NCI-H82 (cell line): ENCODE data around the gene C5.
"Not testable (repeated sequence)": the region's sequence is repeated elsewhere in the genome, so short reads cannot be mapped to it uniquely, and the experiment has no call there.

Source experiments
- DNase-seq: peaks from one replicate; lab custom pipeline; 2025; lab: John Stamatoyannopoulos, UW

Gene C5

DNA sequence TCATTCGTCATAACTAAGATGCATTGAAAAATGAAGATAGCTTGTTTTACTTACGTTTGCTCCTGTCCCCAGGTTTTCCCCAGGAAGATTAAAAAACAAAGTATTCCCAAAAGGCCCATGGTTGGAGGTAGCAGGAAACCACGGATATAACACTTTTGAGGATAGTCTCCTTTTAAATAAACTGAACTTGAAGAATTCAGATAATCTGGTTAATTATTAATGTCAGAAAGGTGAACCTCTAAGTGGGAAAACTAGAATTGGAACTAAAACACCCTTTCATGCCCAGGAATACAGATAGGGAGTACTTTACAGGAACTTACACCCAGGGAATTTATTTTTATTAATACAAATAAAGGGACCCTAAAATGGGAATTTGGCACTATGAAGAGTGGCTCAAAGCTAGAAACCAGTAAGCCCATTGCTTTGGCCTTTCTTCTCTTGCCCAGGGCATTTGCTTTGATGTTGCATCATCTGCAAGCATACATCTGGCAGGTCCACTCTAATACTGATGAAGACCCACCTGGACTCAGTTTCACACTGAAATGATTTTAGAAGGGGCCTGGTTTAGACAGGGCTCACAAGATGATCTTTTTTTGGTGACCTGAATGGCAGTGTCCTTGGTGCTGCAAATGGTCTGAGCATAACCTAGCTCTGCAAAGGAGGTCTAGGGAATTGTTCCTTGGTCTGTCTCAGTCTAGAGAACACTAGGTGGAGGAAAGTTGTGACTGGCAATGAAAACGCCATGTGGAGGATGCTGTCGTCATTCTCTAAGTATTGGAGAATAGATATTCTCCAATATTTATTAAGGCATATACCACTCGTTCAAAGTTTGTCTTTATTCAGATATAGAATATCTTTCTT is at the start of gene C5:
Gene C5 (minus strand): TSS at position 148 of the 861 bp plus-strand sequence. CDS start 29 bp downstream, at position 119.
- DNase-seq: no peak

DNA sequence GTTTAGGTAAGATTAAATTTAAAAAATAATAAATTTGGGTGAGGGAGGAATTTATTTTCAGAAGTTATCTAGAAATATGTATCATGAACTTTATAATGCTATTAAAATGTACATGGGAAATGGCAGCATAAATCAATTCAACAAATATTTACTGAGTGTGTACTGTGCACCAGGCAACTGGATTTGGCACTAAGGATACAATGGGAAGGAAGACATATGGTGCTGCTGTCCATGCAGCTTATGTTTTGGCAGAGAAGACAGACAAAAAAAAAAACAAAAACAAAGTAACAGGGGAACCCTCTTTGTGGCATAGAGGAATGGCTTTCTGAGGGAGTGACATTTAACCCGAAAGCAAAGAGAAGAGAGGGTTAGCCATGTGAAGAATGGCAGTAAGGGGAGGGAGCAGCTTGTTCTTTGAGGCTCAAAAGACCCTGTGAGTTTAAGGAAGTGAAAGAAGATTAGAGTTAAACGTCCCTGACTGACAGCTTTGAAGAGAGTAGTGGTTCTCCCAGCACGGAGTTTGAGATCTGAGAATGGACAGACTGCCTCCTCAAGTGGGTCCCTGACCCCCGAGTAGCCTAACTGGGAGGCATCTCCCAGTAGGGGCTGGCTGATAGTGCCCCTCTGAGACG is 48.6 kb upstream of the C5 start:
- DNase-seq: no peak

DNA sequence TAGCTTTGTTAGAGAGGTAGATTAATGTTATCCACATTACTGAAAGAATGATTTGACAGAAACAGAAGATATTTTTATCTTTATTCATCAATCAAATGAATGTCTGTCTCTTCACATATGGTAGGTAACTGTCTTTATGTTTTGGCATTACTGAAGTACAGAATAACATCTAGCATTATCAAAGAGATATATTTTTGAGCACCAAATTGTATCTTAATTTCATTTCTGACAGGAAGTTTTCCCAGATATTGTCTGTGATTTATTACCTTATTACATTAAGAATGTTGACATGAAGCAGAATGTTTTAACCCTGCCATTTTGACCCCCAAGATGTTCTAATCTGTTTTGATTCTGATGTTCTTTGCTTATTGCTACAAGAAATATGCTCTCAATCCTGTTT is 45.0 kb upstream of the C5 start:
- DNase-seq: no peak

DNA sequence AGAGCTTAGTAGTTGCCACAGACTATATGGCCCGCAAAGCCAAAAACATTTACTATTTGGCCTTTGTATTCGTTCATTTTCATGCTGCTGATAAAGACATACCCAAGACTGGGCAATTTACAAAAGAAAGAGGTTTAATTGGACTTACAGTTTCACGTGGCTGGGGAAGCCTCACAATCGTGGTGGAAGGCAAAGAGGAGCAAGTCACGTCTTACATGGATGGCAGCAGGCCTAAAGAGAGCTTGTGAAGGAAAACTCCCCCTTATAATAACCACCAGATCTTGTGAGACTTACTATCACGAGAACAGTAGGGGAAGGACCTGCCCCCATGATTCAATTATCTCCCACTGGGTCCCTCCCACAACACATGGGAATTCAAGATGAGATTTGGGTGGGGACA is 40.7 kb upstream of the C5 start:
- not testable (repeated sequence) for DNase-seq

DNA sequence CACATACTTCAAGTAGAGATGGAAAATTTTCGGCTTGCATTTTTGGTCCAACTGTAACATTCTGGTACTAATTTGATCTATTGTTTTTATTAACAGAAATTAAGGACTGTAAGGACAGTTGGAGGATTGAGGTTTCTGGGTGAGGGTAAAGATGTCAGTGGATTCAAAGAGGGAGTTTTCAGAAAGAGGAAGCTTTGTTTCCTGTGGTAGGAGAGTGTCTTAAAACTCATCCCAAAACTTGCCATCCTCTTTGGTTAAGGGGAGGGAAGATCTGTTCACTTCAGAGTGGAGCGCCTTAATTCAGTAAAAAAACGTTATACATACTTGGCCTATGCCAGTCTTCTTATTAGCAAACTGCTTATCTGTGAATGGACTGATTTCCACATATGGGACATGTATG is 38.5 kb upstream of the C5 start:
- DNase-seq: no peak

DNA sequence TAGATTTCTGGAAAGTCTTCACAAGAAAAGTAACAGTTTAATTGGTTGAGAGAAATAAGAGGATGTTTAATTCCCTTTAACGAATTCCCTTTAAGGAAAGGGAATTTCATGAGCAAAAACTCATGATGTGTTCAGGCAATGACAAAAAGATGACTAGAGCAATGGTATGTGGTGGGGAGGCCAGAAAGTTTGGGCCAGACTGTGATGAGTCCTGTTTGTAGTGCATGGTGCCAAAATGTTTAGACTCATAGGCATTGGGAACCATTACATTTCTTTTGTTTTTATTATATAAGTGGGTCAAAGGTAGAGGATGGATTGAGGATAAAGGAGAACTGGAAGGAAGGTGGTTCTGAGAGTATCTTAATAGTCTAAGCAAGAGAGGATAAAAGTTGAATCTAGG is 35.6 kb upstream of the C5 start:
- DNase-seq: no peak

DNA sequence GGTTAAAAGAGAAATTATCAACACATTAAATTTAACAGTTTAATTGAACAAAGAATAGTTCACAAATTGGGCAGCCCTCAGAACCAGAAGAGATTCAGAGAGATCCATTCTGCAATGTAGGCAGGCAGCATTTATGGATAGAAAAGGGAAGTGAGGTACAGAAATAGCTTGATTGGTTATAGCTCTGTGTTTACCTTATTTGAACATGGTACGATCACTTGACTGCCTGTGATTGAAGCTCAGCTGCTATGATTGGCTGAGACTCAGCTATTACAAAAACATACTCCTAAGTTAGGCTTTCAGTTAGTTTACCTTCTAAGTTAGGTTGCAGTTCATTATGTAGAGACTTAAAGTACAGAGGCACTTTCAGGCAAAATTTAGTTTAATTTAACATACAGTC is 32.0 kb upstream of the C5 start:
- DNase-seq: no peak

DNA sequence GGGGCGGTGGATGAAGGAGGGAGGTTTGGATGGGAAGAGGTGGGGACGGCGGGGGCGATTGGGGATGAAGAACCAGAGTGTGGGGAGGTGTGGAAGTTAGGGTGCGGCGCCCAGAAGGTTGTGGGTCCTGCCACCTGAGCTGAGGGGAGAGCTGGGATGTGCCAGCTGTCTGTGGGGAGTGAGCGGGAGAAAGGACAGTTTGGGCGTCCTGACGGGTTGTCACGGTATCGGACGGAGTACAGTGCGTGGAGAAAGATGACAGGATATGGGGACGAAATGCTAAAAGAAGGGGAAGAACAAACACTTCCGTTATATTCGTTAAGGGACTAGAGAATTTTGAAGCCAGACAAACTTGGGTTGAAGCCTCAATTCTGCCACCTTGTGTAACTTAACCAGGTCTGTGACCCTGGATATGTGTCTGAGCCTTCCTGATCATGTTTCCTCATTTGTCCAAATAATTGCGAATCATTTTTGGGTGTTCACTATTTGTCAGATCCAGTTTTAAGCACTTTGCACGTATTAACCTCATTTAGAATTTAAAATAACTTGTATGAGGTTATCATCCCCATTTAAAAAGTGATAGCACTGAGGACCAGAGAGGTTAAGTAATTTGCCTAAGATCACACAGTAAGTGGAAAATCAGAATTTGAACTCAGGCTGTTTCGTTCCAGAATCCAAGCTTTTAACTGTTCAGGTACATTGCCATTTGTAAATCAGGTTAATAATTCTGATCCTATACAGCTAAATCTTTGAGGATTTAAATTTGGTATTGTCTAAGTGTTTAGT is 25.4 kb upstream of the C5 start:
- no peak for DNase-seq

DNA sequence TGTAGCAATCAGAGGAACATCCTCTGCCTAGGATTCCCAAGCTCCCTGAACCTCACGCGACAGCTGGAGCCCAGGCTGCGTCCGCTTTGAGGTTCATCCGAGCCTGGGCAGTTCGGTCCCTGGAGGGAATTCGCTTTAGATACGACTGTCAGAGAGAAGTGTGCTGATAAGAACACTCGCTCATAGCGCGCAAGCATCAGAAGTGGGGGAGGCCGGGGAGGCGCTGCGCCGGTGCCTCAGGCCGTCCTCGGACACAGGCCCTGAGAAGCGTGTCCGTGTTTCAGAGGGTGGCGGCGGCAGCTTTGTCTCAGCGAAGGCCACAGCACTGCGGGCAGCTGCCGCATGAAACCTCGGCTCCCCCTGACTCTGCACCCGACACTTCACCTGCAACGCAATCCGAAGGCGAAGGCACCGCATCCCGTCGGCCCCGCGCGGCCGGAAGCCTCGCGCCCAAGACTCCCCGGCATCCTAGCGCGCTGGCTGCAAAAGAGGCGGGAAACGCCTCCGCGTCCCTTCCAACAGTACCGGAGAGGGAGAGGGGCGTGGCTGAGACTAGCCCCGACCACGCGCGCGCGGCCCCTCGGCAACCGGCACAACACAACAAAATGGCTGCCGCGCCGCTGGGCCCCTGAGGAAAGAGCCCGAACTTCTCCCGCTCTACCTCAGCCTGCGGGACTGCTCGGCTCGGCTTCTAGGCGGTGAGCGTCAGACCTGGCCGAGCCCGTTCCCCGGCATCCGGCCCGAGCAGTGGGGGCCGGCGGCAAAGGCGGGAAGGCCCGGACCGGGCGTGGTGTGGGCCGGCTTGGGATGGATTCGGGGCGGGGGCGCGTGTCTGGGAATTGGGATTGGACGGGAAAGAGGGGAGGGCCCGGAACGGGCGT is 24.5 kb upstream of the C5 start, which contains the start of gene CNTRL:
Gene CNTRL (plus strand): TSS at position 586 of the 881 bp plus-strand sequence. CDS start 13,372 bp downstream, outside the sequence.
- DNase-seq: peak; percentile 95

DNA sequence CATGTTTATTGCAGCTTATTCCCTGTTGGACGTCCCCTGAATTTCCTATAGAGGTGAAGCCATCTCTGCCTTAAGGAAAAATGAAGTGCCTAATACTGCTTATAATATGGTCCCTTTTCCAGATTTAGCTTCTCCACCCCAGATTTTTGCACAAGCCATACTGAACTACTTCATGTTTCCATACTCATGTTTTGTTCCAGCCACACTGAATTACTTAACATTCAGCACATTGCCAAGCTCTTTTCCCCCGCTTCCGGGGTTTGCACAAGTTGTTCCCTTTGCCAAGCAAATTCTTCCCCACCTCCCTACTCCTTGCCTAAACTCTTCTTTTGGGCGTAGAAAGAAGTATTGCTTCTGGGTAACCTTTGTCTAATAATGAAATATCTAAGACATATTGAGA is 23.0 kb upstream of the C5 start:
- no peak for DNase-seq

DNA sequence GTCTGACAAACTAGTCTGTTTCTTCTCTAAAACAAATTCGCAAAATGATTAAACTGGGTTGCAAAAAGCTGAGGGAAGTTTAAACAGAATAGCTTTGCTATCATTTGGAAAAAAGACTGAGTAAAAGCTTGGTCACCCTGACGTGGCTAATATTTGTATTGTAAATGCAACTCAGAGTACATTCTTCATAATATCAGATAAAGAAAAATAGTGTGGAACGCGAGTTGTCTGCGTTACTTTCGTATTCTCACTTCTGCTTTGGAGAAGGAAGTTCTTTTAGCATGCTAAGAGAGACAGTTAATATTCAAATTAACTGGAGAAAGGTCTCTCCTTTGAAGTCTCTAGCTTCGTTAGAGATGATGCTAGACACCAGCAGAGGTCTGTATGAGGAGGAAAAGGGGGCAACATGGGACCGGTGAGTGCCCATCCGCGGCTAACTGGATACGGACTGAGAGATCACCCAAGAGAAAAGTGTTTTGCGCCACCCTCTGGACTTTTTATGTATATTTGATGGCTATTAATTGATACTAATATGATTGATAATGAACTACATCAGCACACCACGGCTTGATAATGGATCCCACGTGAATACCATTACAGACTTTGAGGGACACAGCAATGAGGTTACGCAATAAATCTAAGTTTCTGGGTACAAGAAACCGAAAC is 21.8 kb upstream of the C5 start:
- DNase-seq: no peak

DNA sequence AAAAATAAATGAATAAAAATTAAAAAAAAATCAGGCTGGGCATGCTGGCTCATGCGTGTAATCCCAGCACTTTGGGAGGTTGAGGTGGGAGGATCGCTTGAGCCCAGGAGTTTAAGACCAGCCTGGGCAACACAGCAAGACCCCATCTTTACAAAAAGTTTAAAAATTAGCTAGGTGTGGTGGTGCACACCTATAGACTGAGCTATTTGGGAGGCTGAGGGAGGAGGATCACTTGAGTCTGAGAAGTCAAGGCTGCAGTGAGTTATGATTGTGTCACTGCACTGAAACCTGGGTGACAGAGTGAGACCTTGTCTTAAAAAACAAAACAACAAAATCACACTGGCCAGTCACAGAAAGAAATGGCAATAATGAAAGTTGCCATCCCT is 21.3 kb upstream of the C5 start:
- no peak for DNase-seq

DNA sequence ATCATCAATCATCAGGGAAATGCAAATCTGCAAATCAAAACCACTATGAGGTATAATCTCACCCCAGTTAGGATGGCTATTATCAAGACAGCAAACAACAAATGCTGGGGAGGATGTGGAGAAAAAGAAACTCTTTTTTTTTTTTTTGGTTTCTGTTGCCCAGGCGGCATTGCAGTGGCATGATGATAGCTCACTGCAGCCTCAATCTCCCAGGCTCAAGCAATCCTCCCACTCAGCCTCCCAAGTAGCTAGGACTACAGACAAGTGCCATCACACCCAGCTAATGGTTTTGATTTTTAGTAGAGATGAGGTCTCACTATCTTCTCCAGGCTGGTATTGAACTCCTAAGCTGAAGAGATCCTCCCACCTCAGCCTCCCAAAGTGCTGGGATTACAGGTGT is 19.3 kb upstream of the C5 start:
- DNase-seq: no peak

DNA sequence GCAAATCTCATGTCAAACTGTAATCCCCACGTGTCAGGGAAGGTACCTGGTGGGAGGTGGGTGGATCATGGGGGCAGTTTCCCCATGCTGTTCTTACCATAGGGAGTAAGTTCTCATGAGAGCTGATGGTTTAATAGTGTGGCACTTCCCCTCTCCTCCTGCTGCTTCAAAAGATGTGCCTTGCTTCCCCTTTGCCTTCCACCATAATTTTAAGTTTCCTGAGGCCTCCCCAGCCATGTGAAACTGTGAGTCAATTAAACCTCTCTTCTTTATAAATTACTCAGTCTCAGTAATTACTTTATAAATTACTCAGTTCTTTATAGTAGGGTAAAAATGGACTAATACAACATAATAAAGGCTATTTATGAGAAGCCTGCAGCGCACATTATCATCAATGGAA is 17.6 kb upstream of the C5 start:
- no peak for DNase-seq

DNA sequence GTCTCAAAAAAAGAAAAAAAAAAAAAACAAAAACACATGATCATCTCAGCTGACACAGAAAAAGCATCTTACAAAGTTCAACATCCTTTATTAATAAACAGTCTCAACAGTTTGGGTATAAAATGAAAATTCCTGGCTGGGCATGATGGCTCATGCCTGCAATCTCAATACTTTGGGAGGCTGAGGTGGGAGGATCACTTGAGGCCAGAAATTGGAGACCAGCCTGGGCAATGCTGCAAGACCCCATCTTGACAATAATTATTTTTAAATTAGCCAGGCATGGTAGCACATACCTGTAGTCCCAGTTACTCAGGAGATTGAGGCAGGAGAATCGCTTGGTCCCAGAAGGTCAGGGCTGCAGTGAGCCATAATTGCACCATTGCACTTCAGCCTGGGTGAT is 16.8 kb upstream of the C5 start:
- no peak for DNase-seq

DNA sequence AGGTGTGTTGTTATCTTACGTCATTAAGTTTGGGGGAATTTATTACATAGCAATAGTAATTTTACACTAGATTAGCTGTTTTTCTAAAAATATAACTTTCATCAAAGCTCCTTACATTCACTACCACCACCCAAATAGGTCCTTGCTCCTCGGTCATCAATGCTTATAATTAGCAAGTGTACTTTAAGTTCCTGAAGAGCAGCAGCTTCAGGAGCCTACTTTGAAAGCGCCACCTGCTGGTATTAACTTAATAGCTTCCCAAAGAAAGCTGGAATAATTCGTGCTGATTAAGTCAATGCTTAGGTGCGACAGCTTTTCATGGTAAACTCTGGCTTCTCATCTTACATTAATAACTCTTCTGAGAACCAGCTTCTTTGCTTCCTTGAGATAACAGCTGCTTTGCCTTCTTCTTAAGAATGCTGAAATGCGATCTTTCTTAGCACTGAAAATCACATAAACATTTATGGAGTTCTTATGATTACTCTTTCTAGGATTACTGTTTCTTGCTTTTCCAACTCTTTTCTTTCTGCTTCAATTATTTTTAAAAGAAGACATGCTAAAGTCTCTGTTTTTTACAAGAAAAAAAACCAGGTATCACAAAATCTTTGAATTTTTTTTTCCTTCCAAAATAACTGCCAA is 10.0 kb upstream of the C5 start:
- DNase-seq: peak; percentile 91

DNA sequence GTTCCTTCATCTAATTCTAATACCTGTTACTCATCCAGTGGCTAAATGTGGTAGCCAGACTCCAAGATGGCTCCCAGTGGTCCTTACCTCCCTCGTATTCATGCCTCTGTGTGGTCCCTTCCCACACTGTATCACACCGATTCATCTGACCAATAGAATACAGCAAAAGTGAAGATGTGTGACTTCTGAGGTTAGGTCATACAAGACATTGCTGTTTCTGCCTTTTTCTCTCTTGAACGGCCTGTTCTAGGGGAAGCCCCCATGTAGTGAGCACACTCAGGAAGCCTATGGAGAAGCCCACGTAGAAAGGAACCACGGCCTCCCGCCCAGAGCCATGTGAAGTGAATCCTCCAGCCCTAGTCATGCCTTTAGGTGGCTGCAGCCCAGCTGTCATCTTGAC is 9.4 kb upstream of the C5 start:
- DNase-seq: no peak

DNA sequence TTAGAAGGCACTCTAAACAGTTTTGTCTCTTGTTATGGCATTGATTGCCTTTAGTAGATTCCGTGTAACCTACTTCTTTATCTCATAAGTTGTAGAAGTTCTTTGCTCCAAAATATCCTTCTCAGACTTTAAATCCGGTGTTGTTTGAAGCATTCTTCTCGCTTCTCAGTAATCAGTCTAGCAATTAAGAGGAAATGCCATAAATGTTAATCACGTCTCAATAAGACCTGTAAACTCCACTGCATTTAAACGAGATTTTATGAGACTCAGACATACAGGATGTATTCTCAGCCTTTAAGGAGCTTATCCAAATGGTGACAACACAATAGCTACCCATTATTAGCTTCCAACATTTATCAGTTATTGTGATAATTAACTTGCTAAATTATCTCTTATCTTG is 7.7 kb upstream of the C5 start:
- DNase-seq: no peak

DNA sequence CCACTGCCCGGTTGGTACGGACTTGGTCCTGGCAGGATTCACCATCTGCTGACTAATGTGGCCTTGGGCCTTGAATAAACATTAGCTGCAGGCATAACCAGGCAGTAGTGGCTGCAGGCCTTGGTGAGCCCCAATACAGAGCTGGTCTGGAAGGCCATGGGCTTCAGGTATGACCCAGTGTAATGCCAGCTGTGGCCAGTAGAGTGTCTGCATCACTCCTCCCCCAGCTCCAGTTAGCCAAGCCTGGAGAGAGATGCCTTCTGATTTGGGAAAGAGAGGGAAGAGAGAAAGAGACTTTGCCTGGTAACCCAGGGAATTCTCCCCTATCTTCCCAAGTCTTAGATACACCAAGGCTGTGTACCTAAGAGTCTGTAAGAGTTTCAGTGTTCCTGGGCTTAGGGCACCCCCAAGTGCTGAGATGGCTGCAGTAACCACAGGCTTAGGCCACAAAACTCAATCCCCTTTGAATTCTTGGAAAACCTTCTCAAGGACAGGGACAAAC is 5.6 kb upstream of the C5 start:
- peak; percentile 14 for DNase-seq

DNA sequence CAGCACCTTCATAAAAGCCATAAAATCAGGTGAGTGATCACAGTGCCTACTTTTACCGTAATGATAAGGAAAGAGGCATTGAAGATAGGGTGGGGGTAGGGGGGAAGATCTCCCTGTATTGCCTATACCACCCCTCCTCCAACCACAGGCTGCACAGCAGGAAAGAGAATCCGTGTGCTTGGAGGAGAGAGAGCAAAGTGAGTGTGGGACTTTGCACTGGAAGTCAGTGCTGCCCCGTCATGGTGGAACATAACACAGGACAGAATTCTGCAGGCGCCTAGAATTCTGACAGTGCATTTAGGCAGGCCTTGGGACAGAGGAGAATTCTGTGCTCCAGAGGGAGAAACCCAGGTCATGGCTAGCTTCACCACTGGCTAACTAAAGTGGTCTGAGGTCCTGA is 3.5 kb upstream of the C5 start:
- no peak for DNase-seq

DNA sequence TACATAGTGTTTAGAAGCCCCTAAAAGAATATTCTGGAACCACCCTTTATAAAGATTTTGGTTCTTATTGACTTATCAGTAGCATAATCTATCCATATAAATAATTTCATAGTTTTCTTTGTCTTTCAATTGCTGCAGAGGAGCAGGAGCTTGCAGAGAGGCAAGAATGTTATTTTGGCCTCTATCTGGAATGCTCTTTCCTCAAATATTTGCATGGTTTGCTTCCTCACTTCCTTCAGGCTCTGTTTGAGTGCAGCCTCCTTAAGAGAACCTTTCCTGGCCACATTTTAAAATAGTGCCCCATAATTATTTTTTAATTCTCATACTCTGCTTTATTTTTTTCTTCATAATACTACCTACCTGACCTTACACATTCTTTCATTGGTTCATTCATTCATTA is 1.5 kb downstream of the C5 start:
- no peak for DNase-seq
